Activated CD4-positive, CD25-positive, alpha-beta regulatory T cell (primary cell): ENCODE measurements around the gene SEC16A.

ENCODE experiments used
- DNase-seq, 4 experiments: peaks; one replicate each; lab custom pipeline; 2025; lab: John Stamatoyannopoulos, UW

The SEC16A gene, protein sequence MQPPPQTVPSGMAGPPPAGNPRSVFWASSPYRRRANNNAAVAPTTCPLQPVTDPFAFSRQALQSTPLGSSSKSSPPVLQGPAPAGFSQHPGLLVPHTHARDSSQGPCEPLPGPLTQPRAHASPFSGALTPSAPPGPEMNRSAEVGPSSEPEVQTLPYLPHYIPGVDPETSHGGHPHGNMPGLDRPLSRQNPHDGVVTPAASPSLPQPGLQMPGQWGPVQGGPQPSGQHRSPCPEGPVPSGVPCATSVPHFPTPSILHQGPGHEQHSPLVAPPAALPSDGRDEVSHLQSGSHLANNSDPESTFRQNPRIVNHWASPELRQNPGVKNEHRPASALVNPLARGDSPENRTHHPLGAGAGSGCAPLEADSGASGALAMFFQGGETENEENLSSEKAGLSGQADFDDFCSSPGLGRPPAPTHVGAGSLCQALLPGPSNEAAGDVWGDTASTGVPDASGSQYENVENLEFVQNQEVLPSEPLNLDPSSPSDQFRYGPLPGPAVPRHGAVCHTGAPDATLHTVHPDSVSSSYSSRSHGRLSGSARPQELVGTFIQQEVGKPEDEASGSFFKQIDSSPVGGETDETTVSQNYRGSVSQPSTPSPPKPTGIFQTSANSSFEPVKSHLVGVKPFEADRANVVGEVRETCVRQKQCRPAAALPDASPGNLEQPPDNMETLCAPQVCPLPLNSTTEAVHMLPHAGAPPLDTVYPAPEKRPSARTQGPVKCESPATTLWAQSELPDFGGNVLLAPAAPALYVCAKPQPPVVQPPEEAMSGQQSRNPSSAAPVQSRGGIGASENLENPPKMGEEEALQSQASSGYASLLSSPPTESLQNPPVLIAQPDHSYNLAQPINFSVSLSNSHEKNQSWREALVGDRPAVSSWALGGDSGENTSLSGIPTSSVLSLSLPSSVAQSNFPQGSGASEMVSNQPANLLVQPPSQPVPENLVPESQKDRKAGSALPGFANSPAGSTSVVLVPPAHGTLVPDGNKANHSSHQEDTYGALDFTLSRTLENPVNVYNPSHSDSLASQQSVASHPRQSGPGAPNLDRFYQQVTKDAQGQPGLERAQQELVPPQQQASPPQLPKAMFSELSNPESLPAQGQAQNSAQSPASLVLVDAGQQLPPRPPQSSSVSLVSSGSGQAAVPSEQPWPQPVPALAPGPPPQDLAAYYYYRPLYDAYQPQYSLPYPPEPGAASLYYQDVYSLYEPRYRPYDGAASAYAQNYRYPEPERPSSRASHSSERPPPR (N-terminal part only)

DNA sequence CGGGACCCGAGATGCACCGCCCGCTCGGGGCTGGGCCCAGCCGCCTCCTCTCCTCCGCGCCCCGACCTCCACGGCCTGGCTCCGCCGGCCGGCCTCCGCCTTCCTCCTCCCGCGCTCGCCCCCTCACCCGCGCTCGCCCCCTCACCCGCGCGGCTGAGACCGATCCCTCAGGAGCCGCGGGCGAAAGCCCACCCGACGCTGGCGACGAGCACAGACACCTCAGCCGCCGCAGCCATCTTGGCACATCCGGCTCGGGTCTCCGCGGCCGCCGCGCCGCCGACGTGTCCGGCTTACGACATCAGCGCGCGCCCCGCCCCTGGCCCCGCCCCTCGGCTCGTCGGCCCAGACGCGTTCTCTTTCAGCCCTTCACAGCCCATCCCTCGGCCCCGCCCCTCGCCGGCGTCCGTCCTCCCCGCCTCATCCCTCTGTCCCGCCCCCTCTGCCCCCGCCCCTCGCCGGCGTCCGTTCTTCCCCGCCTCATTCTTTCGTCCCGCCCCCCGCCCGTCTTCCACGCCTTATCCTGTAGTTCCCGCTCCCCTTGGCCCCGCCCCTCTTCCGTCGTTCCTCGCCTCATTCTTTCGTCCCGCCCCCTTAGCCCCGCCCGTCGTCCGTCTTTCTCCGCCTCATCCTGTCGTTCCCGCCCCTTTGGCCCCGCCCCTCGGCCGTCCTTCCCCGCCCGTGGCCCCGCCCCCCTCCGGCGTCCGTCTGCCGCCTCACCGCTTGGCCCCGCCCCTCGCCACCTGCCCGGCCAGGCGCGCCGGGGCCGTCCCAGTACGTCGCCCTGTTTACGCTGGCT is at the start of gene SEC16A:
Gene SEC16A (minus strand): TSS at position 248 of the 796 bp plus-strand sequence. CDS start 5,425 bp downstream, outside the sequence.
- peak; percentile 100 for DNase-seq

DNA sequence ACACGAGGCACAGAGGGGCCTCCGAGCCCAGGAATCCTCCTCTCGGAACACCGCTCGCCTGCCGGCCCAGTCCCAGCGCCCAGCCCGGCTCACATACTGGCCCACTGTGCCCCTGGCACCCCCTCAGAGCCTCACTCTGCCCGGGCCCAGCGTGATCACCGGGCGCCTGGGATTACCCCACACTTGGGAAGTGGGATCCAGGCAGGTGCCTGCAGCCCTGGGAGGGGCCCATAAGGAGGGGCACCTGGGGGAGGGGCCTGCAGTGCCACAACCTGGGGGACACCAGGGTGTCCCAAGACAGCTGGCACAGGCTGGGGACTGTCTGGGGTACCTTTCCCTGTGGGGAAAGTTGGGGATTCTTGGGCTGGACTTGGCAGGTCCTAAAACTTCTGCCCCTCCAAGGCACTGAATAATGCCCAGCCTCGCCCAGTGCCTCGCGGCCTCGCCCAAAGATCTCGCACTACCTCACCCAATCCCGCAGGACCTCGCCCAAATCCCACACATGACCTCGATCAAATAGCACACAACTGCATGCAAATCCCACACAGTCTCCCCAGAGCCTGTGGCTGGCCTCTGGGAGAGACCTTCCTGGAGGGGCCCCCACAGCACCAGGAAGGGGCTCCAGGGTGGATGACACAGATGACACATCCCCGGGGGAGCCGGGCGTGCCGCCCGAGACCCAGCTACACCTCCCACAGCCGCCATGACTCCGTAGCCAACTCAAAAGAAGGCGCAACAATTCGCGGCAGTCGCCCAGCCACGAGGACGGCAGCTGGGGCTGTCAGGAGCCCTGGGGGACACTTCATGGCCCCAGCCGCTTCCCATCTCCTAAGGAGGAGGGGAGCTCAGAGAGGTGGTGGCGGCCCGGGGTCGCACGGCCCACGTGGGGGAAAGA is 49.3 kb upstream of the SEC16A start:
- DNase-seq = no peak

DNA sequence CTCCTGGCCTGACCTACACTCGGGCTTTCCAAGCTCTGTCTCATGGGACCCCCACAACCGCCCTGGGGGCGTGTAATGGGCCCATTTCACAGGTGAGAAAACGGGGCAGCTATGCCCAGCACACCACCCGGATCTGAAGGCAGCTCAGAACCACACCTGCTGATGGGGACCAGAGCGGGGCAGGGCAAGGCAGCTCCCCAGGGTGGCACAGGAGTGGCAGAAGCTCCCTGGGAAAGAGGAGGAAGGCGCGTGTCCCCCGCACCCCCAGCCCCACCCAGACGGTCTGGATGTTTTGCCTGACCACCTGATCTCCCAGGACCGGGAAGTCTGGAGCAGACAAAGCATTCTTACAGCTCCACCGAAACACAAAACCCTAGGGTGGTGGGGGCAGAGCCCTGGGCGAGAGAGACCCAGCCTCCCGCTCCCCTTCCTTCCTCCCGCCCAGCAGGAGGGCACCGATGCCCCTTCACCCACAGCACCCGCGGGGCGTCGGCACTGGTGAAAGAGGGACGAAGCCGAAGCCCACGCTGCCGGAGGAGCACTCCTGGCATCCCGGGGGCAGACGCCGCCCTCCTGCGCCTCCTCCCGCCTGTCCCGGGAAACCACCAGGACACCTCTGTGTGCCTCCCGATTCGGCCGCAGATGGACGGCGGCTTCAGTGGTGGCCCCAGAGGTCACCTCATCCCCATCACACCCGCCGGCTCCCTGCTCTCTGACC is 48.5 kb upstream of the SEC16A start:
- no peak for DNase-seq

DNA sequence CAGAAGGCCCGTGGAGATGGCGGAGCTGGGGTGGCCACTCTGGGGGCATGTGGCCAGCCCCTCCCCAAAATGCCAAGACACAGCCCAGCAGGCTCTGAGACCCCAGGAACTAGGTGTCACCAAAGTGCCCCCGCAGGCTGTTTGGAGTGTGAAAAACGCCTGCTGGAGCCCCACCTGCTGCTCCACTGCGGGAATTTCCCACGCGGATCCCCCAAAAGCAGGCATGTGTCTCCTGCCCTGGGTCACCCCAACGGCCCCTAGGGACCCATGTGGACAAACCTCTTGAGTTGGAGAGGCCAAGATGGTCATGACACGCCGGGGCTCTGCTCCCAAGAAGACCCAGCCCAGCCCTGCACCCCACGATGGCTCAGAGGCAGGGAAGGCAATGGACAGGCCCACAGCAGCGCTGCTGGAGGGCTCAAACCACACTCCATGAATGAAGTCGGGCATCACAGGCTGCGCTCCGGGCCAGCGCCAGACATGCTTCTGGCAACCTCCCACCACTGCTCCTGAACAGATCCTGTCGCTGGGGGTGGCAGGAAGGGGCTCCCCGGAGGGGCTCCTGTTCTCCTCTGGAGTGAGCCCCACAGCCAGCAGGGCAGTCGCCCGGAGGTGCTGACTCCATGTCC is 47.7 kb upstream of the SEC16A start:
- DNase-seq = no peak

DNA sequence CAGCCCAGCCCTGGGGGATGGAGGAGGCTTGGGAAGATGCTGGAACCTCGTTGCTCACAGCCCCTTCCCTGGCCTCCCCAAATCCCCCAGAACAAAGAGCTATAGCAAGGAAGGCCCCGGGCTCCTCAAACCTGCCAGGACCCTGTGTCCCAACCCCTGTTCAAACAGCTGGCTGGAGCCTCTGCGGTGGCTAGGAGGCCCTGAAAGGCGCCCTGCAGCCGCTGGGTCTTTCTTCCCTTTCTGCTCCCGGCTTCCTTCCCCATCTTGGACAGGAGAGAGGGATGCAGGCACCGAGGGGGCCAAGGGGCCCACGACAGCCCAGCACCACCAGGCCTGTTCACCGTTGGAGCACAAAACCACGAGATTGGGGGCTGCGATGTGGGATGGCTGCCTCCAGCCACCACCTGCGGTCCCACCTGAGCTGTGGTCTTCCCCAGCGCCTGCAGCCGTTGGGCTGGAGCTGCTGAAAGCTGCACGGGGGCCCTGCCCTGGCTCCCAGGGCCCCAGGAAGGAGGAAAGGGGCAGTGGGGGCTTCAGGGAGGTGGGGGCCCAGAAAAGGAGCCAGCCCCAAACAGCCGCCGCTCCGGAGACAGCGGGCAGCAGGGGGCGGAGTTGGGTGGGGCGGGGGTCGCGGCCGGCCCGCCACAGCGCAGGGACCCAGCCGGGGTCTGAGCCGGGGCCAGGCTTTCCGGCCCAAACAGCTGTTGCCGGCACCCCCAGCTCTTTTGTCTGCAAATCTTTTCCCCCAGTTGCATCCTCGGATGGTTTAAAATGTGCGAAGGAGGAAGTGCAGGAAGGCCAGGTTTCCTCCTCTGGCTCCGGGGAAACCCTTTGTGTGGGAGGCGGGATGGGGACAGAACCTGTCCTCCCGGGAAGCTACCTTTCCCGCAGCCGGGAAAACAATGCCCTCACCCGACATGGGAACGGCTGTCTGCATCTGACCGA is 46.9 kb upstream of the SEC16A start:
- no peak for DNase-seq

DNA sequence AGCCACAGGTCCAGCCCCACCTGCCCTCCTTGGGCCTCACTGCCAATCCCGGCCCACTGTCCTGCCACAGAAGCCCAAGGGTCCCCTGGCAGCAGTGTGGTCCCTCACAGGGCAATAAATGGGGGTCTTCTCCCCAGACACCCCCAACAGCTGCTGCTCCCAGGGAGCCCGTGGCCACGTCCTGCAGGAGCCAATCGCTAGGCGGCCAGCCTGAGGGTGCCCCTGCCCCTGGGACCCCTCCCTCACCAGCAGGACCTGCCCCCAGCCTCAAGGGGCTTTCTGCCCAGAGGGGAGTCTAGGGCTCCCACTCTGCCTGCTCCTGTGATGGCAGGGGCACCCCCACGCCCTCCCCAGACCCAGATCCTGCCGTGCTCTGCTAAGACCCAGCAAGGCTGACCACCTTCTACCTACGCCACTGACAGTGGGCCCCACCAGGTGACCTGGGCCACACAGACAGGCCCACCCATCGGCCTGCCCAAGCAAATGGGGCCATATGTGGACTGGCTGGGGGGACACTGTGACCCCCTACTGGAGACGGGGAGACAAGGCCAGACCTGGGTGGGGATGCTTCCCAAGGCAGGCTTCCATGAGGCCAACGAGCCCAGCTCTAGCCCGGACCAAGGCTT is 46.0 kb upstream of the SEC16A start:
- DNase-seq = no peak

DNA sequence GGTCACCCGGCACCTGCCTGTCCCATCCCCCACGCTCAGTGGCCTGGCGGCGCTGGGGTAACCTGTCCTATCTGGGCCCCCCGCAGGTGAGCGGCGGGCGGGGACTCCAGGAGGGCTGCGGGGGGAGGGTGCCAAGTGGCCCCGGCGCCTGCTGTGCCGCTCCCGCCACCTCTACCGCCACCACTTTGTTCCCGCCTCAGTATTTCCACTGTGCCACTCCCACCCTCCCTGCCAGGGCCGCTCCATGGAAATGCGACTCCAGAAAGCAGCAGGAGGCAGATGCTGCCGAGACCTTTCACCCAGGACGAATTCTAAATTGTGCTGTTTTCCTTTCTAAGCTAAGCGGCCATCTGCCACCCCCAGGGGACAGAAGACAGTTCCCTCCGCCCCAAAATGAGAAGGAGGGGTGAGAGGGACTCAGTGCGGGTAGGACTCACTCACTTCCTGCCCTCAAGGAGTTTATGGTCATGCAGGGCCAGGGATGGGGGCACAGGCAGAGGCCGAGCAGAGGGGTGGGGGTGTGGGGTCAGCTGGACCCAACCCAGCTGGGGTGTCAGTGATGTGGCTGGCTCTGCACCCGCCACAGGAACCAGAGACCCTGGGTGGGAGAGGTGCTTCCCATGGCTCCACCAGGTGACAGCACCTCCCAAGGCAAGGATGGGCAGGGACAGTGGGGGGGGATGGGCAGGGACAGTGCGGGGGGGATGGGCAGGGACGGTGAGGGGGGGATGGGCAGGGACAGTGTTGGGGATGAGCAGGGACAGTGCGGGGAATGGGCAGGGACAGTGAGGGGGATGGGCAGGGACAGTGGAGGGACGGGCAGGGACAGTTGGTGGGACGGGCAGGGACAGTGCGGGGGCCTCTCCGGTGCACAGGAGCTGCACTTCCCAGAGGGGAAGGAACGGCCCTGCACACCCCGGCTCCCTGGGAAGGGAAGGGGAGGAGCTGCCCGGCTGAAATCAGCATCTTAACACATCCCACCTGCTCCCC is 45.2 kb upstream of the SEC16A start:
- DNase-seq = no peak

DNA sequence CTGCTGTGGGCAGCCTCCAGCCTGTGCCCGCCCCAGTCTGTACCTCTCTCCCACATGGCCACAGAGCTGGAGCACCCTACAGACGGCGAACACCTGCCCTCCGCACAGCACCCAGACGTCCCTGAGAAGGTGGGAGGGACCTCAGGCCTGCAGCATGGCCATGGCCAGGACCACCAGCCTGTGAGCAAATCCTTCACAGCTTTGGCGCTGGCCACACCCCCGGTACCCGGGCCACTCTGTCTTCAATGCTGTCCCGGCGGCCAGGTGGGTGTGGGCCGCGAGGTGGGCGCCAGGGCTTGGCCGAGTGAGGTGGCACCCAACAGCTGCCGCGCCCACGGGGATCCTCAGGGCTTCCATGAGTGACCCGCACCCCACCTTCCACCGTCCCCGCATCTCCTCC is 44.3 kb upstream of the SEC16A start:
- DNase-seq = no peak

DNA sequence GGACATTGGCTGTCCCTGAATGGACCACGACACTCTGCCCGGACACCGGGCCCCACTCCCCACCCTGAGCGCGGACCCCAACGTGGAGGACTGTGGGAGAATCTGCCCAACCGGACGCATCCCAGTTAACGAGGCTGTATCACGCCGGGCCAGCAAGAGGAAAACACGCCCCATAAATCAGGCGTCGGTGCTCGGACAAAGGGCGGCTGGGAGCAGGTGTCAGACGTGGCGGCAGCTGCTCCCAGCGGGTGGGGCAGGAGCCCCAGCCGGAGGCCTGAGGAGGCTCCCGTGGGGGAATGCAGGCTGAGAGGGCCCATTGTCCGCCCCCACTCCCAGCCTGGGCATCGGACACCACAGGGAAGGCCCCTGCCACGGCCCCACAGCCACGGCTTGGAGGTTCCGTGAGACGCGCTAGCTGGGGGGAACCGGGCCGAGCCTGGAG is 43.8 kb upstream of the SEC16A start:
- no peak for DNase-seq

DNA sequence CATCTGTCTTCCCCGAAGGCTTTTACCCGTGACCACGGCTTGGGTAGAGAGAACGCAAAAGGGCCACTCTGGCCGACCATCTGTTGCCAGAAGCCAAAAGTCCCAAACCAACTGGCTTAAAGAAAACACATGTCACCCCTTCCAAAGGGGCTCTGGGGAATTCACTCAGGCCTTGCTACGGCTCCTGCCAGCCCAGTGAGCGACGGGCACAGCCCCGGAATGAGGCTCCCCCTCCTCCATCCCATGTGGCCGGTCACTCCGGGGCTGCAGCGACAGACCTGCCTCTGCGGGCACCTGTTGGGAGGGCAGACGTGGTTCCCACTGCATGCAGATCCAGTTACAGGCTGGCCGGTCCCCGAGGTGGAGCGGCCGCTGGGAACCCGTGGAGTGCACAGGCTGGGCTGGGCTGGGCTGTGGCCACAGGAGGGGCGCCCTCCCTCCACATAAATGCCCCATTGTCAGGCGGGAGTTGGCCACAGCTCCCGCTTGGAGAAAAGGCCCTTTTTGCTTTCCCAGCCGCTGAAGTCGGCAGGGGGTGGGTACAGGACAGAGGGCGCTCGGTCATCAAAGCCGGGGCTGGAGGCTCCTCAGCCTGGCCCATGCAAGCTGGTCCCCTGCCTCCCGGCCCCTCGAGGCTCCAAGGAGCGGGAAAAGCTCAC is 43.1 kb upstream of the SEC16A start:
- no peak for DNase-seq

DNA sequence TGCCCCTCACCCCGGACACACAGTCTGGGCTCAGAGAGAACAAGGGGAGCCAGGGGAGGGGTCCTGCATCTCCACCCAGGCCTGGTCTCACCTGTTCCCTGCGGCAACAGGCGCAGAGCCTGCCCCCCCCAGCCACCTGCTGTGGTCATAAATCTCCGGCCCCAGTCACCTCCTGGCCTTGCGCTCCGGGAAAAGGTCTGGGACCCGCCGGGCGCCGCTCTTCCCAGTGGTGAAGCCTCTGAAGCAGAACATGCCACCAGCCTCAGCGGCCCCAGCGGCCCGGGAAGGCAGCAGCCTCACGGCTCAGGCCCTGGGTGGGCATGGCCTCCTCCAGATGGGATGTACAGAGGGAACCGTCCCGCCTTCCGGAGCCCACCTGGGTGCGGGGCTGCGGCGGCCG is 42.4 kb upstream of the SEC16A start:
- no peak for DNase-seq

DNA sequence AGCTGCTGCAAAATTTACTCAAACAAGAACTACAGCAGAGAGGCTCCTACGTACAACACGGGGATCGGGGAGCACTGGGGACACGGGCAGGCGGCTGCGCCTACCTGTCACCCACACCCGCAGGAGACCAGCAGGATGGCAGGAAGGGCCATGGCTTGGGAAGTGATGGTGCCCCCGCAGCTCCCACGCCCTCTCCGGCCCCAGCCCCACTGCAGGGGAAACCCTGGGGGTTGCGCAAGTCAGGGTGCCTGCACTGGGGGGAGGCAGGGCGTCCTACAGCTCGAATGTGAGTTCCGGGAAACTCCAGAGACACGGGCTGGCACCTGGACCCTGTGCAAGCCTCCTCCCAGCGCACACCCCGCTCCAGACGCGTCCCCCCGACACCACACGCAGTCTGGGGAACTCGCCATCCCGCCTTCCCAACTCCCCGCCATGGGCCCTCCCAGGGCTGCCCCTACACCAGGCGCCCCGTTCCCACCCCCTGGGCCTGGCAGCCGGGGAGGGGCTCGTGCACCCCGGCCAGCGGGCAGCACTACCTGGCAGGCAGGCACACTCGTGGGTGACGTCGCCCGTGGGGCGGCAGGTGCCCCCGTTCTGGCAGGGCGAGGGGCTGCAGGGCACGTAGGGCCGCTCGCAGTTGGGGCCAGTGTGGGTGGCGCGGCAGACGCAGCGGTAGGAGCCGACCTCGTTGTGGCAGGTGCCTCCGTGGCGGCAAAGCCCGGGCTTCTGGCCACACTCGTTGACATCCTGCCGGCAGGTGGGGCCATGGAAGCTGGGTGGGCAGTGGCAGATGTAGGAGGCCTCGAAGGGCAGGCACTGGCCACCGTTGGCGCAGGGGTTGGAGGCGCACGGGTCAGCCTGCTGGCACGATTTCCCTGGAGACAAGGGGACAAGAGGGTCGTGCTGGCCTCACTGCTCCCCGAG is 39.7 kb upstream of the SEC16A start:
- no peak for DNase-seq

DNA sequence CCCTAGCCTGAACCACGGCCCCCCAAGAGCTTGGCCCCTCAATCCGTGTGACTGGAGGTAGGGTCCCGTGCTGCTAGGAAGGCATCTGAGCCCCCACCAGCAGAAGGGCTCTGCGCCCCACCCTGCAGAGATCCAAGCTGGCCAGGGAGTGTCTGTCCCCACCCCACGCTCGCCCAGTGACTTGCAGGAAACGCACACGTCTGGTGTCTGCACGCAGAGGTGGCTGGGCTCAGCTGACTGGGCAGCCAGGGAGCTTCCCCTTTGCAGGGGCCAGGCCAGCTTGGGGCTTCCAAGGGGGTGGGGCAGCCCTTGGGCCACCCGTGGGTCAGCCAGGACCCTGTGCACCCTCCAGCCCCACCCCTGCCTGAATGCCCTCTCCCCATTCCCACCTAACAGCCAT is 38.7 kb upstream of the SEC16A start:
- DNase-seq = no peak

DNA sequence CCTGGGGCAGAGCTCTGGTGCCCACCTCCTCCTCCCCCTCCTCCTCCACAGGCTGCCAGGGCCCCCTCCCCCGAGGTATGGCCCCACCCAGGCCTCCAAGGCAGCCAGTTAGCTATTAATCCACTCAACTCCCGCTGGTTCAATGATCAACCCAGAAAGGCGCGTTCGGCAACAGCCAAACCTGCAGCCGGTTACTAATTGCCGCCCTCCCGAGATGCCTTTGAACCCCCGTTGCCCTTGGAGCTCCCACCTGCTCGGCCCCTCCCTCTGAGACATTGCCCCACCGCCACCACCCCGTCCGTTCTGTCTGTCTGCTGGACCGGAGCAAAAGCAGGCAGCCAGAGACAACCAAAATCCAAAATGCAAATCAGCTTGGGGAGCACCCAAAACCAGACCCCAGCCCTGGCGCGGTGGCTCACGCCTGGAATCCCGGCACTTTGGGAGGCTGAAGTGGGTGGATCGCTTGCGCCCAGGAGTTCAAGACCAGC is 37.3 kb upstream of the SEC16A start:
- no peak for DNase-seq
